Measurements from ENCODE around the gene NPHP4.

DNA sequence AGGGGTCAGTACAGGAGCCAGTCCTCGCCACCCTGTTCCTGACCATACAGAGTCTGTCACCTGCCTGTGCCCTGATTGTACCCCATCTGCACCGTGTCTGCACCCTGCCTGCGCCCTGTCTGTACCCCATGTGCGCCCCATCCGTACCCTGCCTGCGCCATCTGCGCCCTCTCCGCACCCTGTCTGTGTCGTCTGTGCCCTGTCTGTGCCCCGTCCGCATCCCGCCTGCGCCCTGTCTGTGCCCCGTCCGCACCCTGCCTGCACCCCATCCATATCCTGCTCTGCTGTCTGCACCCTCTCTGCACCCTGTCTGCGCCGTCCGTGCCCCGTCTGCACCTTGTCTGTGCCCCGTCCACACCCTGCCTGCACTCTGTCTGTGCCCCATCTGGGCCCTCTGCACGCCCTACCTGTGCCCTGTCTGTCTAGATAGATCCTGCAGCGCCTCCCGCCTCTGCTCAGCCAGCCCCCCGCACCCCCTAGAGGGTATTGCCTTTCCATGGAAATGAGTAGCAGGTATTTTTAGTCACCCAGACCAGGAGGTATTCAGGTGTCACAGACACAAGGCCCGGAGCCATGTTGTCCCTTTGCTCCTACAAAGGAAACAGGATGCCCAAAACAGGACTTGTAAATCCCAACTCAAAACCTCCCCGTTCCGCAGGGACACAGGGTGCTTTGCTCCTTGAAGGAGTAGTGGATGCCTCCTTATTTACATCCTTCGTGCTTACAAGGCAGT lies 7.7 kb upstream of the NPHP4 start:
- TF ChIP-seq, protein P1, sequence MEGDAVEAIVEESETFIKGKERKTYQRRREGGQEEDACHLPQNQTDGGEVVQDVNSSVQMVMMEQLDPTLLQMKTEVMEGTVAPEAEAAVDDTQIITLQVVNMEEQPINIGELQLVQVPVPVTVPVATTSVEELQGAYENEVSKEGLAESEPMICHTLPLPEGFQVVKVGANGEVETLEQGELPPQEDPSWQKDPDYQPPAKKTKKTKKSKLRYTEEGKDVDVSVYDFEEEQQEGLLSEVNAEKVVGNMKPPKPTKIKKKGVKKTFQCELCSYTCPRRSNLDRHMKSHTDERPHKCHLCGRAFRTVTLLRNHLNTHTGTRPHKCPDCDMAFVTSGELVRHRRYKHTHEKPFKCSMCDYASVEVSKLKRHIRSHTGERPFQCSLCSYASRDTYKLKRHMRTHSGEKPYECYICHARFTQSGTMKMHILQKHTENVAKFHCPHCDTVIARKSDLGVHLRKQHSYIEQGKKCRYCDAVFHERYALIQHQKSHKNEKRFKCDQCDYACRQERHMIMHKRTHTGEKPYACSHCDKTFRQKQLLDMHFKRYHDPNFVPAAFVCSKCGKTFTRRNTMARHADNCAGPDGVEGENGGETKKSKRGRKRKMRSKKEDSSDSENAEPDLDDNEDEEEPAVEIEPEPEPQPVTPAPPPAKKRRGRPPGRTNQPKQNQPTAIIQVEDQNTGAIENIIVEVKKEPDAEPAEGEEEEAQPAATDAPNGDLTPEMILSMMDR (IDR thresholded peaks at IDR 0.05) = no peak
- TF ChIP-seq POLR2A (IDR thresholded peaks at IDR 0.05) = no peak
